ENCODE measurements around the gene ZNF609. TPM values are rescaled to one million over a fixed set of nuclear protein-coding genes. Genes with fewer than 3 reads are reported as not detected.

ZNF609 gene
- polyA plus RNA-seq, 3 donors = 1.3 to 13.2 (median 1.7) TPM

GRCh38 chr15:64701051-64701450 is 240.7 kb downstream of the ZNF609 start:
- H3K27me3 ChIP-seq (ENCODE audit: control insufficient read depth in 2 of 2, insufficient read depth in 2 of 2, low read length in 2 of 2) = no peaks in the 10 kb centered on the region
- intact Hi-C loops (cut with micrococcal nuclease) = loop anchor here (5.0 to 10.0 kb wide), 3 partner anchors 124 to 594 kb away; partner anchors contain the start of genes PIF1 (in 1 of the 2), PLEKHO2 (in 1 of the 2) and RNU5A-1 (in 1 of the 2)
- Mint-ChIP-seq H3K4me3 (peak overlapping the region; percentile 89 to 95), H3K27ac (peak overlapping the region; percentile 79 to 96 (median 92)), H3K9me3 (no peaks in the 10 kb centered on the region), H3K4me1 (peaks cover 67% of the 10 kb centered on the region), H3K36me3 (peaks cover 18 to 31% of the 10 kb centered on the region in 2 donors), H3K27me3 (ENCODE audit: low read depth in 3 of 3) (peaks cover 0 to 2% (median 0%) of the 10 kb centered on the region in 3 donors)
- H3K9ac ChIP-seq (ENCODE audit: insufficient read depth, low read length, poor library complexity, severe bottlenecking) = peak overlapping the region; percentile 94
- no peaks in the 10 kb centered on the region for H3K9me3 ChIP-seq (replicated peaks in 1 of 2; ENCODE audit: control insufficient read depth in 1 of 2, insufficient read depth in 1 of 2, low read length in 2 of 2)
- peak overlapping the region; percentile 83 to 99 (median 95) for H3K4me3 ChIP-seq (replicated peaks in 1 of 3; ENCODE audit: low read depth in 2 of 3, low read length in 3 of 3)
- H2AFZ ChIP-seq (ENCODE audit: insufficient read depth, low read depth, low read length, poor library complexity, severe bottlenecking) = no peak overlapping the region
- H3K4me2 ChIP-seq (replicated peaks; ENCODE audit: extremely low read depth, low read length, poor library complexity, severe bottlenecking) = peak overlapping the region; percentile 95
- TF ChIP-seq CTCF (IDR thresholded peaks at IDR 0.05) = no peak
- H3K36me3 ChIP-seq (replicated peaks in 1 of 2; ENCODE audit: control insufficient read depth in 1 of 2, insufficient read depth in 2 of 2, low read length in 2 of 2) = peaks cover 8 to 11% of the 10 kb centered on the region in 2 donors
- H3K79me2 ChIP-seq (ENCODE audit: insufficient read depth, low read length) = peaks cover 70% of the 10 kb centered on the region
- peak overlapping the region in 1 of 2 donors; percentile 91 for H3K27ac ChIP-seq (ENCODE audit: low read depth in 1 of 2, low read length in 2 of 2)
- no peak for DNase-seq
- 0% methylated on average over 1 of the region's 3 CpGs for WGBS (ENCODE audit: insufficient coverage)
- H3K4me1 ChIP-seq (ENCODE audit: control insufficient read depth in 1 of 2, insufficient read depth in 2 of 2, low read length in 2 of 2) = peaks cover 45 to 69% of the 10 kb centered on the region in 2 donors
- H4K20me1 ChIP-seq (ENCODE audit: insufficient read depth, low read length) = peaks cover 57% of the 10 kb centered on the region

- WGBS (ENCODE audit: insufficient coverage) = 31% methylated on average over 5 of the region's 5 CpGs
- Mint-ChIP-seq H3K27ac (peak overlapping the region; percentile 79 to 96 (median 92)), H3K4me1 (peaks cover 61% of the 10 kb centered on the region), H3K36me3 (peaks cover 17 to 25% of the 10 kb centered on the region in 2 donors), H3K27me3 (ENCODE audit: low read depth in 3 of 3) (peaks cover 0 to 2% (median 0%) of the 10 kb centered on the region in 3 donors), H3K9me3 (no peaks in the 10 kb centered on the region), H3K4me3 (peak overlapping the region; percentile 89 to 95)
- Histone ChIP-seq H3K4me1 (ENCODE audit: control insufficient read depth in 1 of 2, insufficient read depth in 2 of 2, low read length in 2 of 2) (peaks cover 40 to 64% of the 10 kb centered on the region in 2 donors), H3K27me3 (ENCODE audit: control insufficient read depth in 2 of 2, insufficient read depth in 2 of 2, low read length in 2 of 2) (no peaks in the 10 kb centered on the region), H3K9me3 (replicated peaks in 1 of 2; ENCODE audit: control insufficient read depth in 1 of 2, insufficient read depth in 1 of 2, low read length in 2 of 2) (no peaks in the 10 kb centered on the region), H3K9ac (ENCODE audit: insufficient read depth, low read length, poor library complexity, severe bottlenecking) (peak overlapping the region; percentile 94), H3K4me3 (replicated peaks in 1 of 3; ENCODE audit: low read depth in 2 of 3, low read length in 3 of 3) (peak overlapping the region; percentile 83 to 99 (median 95)), H3K4me2 (replicated peaks; ENCODE audit: extremely low read depth, low read length, poor library complexity, severe bottlenecking) (peak overlapping the region; percentile 95), H4K20me1 (ENCODE audit: insufficient read depth, low read length) (peaks cover 57% of the 10 kb centered on the region), H3K27ac (ENCODE audit: low read depth in 1 of 2, low read length in 2 of 2) (peak overlapping the region; percentile 75 to 91), H3K79me2 (ENCODE audit: insufficient read depth, low read length) (peaks cover 64% of the 10 kb centered on the region), H3K36me3 (replicated peaks in 1 of 2; ENCODE audit: control insufficient read depth in 1 of 2, insufficient read depth in 2 of 2, low read length in 2 of 2) (peaks cover 8 to 11% of the 10 kb centered on the region in 2 donors), H2AFZ (ENCODE audit: insufficient read depth, low read depth, low read length, poor library complexity, severe bottlenecking) (no peak overlapping the region)
- no peak for TF ChIP-seq CTCF (IDR thresholded peaks at IDR 0.05)
- peak in 2 of 3 donors; percentile 37 to 58 for DNase-seq
- intact Hi-C loops (cut with micrococcal nuclease) = loop anchor here (5.0 to 10.0 kb wide), 3 partner anchors 123 to 593 kb away; partner anchors contain the start of genes PIF1 (in 1 of the 2), PLEKHO2 (in 1 of the 2) and RNU5A-1 (in 1 of the 2)
Measured at GRCh38 chr15:64701482-64702184, 241.3 kb downstream of the ZNF609 start.

Data from CD14-positive monocyte (primary cell).